Liver (tissue), 9 donors: Measurements from ENCODE around the gene GAD2. TPM values are rescaled to one million over a fixed set of nuclear protein-coding genes. Genes with fewer than 3 reads are reported as not detected.

Experiments used
- DNase-seq: peaks from one replicate; pipeline ENCODE4 v3.0.0-alpha.2; 2017; ENCODE audit warnings: low spot score
- H3K27ac ChIP-seq, 2 donors: one replicate each; pipeline ENCODE4 v1.7.0; 2013; ENCODE audit warnings: inconsistent platforms in 2 of 2, low read length in 2 of 2, control low read depth in 1 of 2, low read depth in 1 of 2, mild to moderate bottlenecking in 1 of 2
- H3K27me3 ChIP-seq, 4 donors: one replicate each; pipeline versions ENCODE4 v1.6.1 to v1.7.0; 2013; ENCODE audit warnings: low read length in 3 of 4, inconsistent platforms in 1 of 4, mild to moderate bottlenecking in 1 of 4, moderate library complexity in 1 of 4; ENCODE audit not compliant: control insufficient read depth in 4 of 4, insufficient read depth in 4 of 4
- H3K36me3 ChIP-seq, 4 donors: one replicate each; pipeline versions ENCODE4 v1.6.1 to v1.7.0; 2013; ENCODE audit warnings: low read length in 3 of 4, mild to moderate bottlenecking in 3 of 4, low read depth in 1 of 4, moderate library complexity in 1 of 4; ENCODE audit not compliant: control insufficient read depth in 4 of 4, insufficient read depth in 3 of 4
- H3K4me1 ChIP-seq, 4 donors: one replicate each; pipeline versions ENCODE4 v1.6.1 to v1.7.0; 2013; ENCODE audit warnings: low read length in 3 of 4, mild to moderate bottlenecking in 3 of 4, moderate library complexity in 1 of 4; ENCODE audit not compliant: control insufficient read depth in 4 of 4, insufficient read depth in 4 of 4
- H3K4me3 ChIP-seq, 3 donors: one replicate each; pipeline versions ENCODE4 v1.6.1 to v1.7.0; 2013; ENCODE audit warnings: low read length in 3 of 3, control low read depth in 1 of 3, low read depth in 1 of 3, mild to moderate bottlenecking in 1 of 3
- H3K9ac ChIP-seq, 2 donors: one replicate each; pipeline ENCODE4 v1.7.0; 2013; ENCODE audit warnings: low read length in 2 of 2, mild to moderate bottlenecking in 2 of 2, moderate library complexity in 2 of 2, control low read depth in 1 of 2, low read depth in 1 of 2
- H3K9me3 ChIP-seq, 4 donors: one replicate each; pipeline versions ENCODE4 v1.6.1 to v1.7.0; 2013; ENCODE audit warnings: low read length in 3 of 4; ENCODE audit not compliant: control insufficient read depth in 4 of 4
- EGR1 ChIP-seq, 2 donors: IDR thresholded peaks; 2 replicates each; pipeline ENCODE4 v1.6.1; 2016 to 2018; ENCODE audit warnings: antibody characterized with exemption in 2 of 2, low read depth in 2 of 2
- GABPA ChIP-seq, 2 donors: IDR thresholded peaks in 1 of 2; conservative IDR thresholded peaks in 1 of 2; 2 replicates each; pipeline ENCODE4 v1.6.1; 2016; ENCODE audit warnings: antibody characterized with exemption in 2 of 2, mild to moderate bottlenecking in 1 of 2, moderate library complexity in 1 of 2
- HNF4A ChIP-seq, 2 donors: conservative IDR thresholded peaks; 2 replicates each; pipeline ENCODE4 v1.6.1; 2016; ENCODE audit warnings: antibody characterized with exemption in 2 of 2, mild to moderate bottlenecking in 2 of 2
- HNF4G ChIP-seq: IDR thresholded peaks from 2 replicates; pipeline ENCODE4 v1.6.1; 2016; ENCODE audit warnings: antibody characterized with exemption
- JUND ChIP-seq, 2 donors: IDR thresholded peaks; 2 replicates each; pipeline ENCODE4 v1.6.1; 2016; ENCODE audit warnings: antibody characterized with exemption in 2 of 2
- MAX ChIP-seq: IDR thresholded peaks from 2 replicates; pipeline ENCODE4 v1.6.1; 2016; ENCODE audit warnings: antibody characterized with exemption
- NR2F2 ChIP-seq: IDR thresholded peaks from 2 replicates; pipeline ENCODE4 v1.6.1; 2016; ENCODE audit warnings: antibody characterized with exemption
- RAD21 ChIP-seq, 2 donors: IDR thresholded peaks; 2 replicates each; pipeline ENCODE4 v1.6.1; 2016; ENCODE audit warnings: antibody characterized with exemption in 2 of 2, mild to moderate bottlenecking in 2 of 2
- RXRA ChIP-seq, 2 donors: IDR thresholded peaks; 2 replicates each; pipeline ENCODE4 v1.6.1; 2017 to 2018; ENCODE audit warnings: antibody characterized with exemption in 2 of 2, mild to moderate bottlenecking in 1 of 2
- SP1 ChIP-seq: IDR thresholded peaks from 2 replicates; pipeline ENCODE4 v1.6.1; 2018; ENCODE audit warnings: antibody characterized with exemption, mild to moderate bottlenecking
- WGBS: extraction: QIAGEN DNeasy Blood & Tissue Kit; methylation state at CpG from one replicate; pipeline ENCODE4 v1.1.7; 2013; 5-methylcytosine and 5-hydroxymethylcytosine counted together
- polyA plus RNA-seq, 2 donors: library from polyadenylated mRNA; stranded (reverse) in 1 of 2; unstranded in 1 of 2; fragments of 200-250 nt in 1 of 2; fragments of >200 nt in 1 of 2; fragmentation: Nextera tagmentation in 1 of 2; extraction: Ambion mirVana in 1 of 2; gene quantifications; one replicate each; pipeline versions ENCODE4 v1.2.1 to v1.2.3, GENCODE V29; 2013 to 2015
- total RNA-seq, 2 donors: library from RNA; depleted of rRNA; stranded (reverse); fragments of >200 nt; gene quantifications; one replicate each; pipeline ENCODE4 v1.2.3, GENCODE V29; 2014
- TF ChIP-seq, protein P1 (sequence below): fragments of 150-350 bp; IDR thresholded peaks from 2 replicates; pipeline ENCODE4 v1.5.1; 2017; ENCODE audit warnings: improper control_type of control experiment, low read depth, low read length; ENCODE audit not compliant: missing input control
- TF ChIP-seq, protein P2 (sequence below): IDR thresholded peaks from 2 replicates; pipeline ENCODE4 v1.6.1; 2016; ENCODE audit warnings: antibody characterized with exemption, mild to moderate bottlenecking
- donor health status: healthy.
- donor health status: healthy.
- donor health status: healthy.
- donor health status: healthy.
- donor health status: healthy.

GAD2 gene
- total and polyA plus RNA-seq, 4 donors, result not detected

DNA sequence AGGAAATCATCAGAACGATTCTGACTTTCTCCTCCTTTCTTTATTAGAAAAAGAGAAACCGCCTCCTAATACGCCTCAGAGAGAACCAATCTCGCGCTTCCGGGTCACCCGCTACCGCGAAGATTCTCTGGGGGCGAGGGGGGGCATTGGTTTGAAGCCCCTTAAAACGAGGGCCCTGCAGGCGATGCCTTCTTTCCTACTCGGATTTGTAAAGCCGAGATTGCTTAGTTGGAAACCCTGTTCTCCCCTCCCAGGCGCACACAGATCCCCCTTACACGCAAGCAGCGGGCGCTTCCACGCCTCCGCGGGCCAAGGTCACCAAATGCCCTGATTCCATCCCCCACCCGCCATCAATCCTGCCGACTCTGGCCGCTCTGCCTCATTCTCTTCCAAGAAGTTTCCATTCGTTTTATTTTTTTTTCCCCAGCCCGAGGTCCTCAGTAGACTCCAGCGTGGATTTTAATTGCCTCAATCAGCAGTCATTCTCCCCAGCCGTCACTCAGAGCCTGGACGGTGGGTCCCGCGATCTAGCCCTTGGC lies 1.1 kb upstream of the GAD2 start:
- Histone ChIP-seq H3K4me3 (no peak overlapping the region), H3K27ac (no peak overlapping the region), H3K4me1 (peaks cover 9 to 32% (median 17%) of the 10 kb centered on the region in 4 donors), H3K9ac (no peak overlapping the region), H3K36me3 (peaks cover 0 to 2% (median 0%) of the 10 kb centered on the region in 4 donors), H3K9me3 (no peaks in the 10 kb centered on the region), H3K27me3 (peaks cover 10 to 43% (median 21%) of the 10 kb centered on the region in 4 donors)
- DNase-seq, result no peak
- no peak for TF ChIP-seq RXRA (IDR thresholded peaks at IDR 0.05)
- TF ChIP-seq GABPA (IDR thresholded peaks at IDR 0.05 in 1 of 2, conservative IDR thresholded peaks at IDR 0.05 in 1 of 2), result no peak
- TF ChIP-seq HNF4A (conservative IDR thresholded peaks at IDR 0.05), result no peak
- no peak for TF ChIP-seq NR2F2
- TF ChIP-seq, protein P1, sequence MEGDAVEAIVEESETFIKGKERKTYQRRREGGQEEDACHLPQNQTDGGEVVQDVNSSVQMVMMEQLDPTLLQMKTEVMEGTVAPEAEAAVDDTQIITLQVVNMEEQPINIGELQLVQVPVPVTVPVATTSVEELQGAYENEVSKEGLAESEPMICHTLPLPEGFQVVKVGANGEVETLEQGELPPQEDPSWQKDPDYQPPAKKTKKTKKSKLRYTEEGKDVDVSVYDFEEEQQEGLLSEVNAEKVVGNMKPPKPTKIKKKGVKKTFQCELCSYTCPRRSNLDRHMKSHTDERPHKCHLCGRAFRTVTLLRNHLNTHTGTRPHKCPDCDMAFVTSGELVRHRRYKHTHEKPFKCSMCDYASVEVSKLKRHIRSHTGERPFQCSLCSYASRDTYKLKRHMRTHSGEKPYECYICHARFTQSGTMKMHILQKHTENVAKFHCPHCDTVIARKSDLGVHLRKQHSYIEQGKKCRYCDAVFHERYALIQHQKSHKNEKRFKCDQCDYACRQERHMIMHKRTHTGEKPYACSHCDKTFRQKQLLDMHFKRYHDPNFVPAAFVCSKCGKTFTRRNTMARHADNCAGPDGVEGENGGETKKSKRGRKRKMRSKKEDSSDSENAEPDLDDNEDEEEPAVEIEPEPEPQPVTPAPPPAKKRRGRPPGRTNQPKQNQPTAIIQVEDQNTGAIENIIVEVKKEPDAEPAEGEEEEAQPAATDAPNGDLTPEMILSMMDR, result no peak
- no peak for TF ChIP-seq RAD21 (IDR thresholded peaks at IDR 0.05)
- TF ChIP-seq MAX, result no peak
- no peak for TF ChIP-seq JUND (IDR thresholded peaks at IDR 0.05)
- TF ChIP-seq SP1, result no peak
- TF ChIP-seq EGR1 (IDR thresholded peaks at IDR 0.05; ENCODE audit: low read depth in 2 of 2), result no peak
- TF ChIP-seq HNF4G, result no peak
- WGBS, result 3% methylated on average over 31 of the region's 31 CpGs

GRCh38 chr10:26215935-26216584 lies 514 bp upstream of the GAD2 start:
- WGBS, result 3% methylated on average over 57 of the region's 57 CpGs

More at GRCh38 chr10:26215935-26216584, 514 bp upstream of the GAD2 start:
- Histone ChIP-seq H3K27ac (no peak overlapping the region), H3K27me3 (peaks cover 10 to 43% (median 24%) of the 10 kb centered on the region in 4 donors), H3K9ac (no peak overlapping the region), H3K36me3 (peaks cover 0 to 2% (median 0%) of the 10 kb centered on the region in 4 donors), H3K9me3 (no peaks in the 10 kb centered on the region), H3K4me1 (peaks cover 9 to 32% (median 17%) of the 10 kb centered on the region in 4 donors), H3K4me3 (peak overlapping the region in 1 of 3 donors; percentile 6)
- DNase-seq, result no peak
- TF ChIP-seq RXRA (IDR thresholded peaks at IDR 0.05), result no peak
- TF ChIP-seq, protein P2, sequence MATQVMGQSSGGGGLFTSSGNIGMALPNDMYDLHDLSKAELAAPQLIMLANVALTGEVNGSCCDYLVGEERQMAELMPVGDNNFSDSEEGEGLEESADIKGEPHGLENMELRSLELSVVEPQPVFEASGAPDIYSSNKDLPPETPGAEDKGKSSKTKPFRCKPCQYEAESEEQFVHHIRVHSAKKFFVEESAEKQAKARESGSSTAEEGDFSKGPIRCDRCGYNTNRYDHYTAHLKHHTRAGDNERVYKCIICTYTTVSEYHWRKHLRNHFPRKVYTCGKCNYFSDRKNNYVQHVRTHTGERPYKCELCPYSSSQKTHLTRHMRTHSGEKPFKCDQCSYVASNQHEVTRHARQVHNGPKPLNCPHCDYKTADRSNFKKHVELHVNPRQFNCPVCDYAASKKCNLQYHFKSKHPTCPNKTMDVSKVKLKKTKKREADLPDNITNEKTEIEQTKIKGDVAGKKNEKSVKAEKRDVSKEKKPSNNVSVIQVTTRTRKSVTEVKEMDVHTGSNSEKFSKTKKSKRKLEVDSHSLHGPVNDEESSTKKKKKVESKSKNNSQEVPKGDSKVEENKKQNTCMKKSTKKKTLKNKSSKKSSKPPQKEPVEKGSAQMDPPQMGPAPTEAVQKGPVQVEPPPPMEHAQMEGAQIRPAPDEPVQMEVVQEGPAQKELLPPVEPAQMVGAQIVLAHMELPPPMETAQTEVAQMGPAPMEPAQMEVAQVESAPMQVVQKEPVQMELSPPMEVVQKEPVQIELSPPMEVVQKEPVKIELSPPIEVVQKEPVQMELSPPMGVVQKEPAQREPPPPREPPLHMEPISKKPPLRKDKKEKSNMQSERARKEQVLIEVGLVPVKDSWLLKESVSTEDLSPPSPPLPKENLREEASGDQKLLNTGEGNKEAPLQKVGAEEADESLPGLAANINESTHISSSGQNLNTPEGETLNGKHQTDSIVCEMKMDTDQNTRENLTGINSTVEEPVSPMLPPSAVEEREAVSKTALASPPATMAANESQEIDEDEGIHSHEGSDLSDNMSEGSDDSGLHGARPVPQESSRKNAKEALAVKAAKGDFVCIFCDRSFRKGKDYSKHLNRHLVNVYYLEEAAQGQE, result peak; percentile 33
